RWPE1 (cell line): ENCODE measurements around the gene TP53I13.

Source experiments
- CTCF ChIA-PET: fragments of 350-600 bp; sonication (Branson Sonifier 250); formaldehyde crosslinking; extraction: SDS; loops from one replicate; lab custom pipeline; 2021; lab: Yijun Ruan, JAX
- POLR2A ChIA-PET: fragments of 400-600 bp; formaldehyde crosslinking; extraction: SDS; loops from one replicate; lab custom pipeline; 2020; ENCODE audit warnings: antibody characterized with exemption; ENCODE audit not compliant: low non-redundant PET; lab: Yijun Ruan, JAX
- DNase-seq: peaks from one replicate; pipeline ENCODE4 v3.0.0; 2012; ENCODE audit warnings: low spot score
- H3K27ac ChIP-seq: fragments of 450-650 bp; 2 replicates; pipeline ENCODE4 v1.5.1; 2017
- TF ChIP-seq, protein P1 (sequence below): fragments of 450-650 bp; conservative IDR thresholded peaks from 2 replicates; pipeline ENCODE4 v1.5.1; 2017; ENCODE audit warnings: low read depth, mild to moderate bottlenecking

The TP53I13 gene

DNA sequence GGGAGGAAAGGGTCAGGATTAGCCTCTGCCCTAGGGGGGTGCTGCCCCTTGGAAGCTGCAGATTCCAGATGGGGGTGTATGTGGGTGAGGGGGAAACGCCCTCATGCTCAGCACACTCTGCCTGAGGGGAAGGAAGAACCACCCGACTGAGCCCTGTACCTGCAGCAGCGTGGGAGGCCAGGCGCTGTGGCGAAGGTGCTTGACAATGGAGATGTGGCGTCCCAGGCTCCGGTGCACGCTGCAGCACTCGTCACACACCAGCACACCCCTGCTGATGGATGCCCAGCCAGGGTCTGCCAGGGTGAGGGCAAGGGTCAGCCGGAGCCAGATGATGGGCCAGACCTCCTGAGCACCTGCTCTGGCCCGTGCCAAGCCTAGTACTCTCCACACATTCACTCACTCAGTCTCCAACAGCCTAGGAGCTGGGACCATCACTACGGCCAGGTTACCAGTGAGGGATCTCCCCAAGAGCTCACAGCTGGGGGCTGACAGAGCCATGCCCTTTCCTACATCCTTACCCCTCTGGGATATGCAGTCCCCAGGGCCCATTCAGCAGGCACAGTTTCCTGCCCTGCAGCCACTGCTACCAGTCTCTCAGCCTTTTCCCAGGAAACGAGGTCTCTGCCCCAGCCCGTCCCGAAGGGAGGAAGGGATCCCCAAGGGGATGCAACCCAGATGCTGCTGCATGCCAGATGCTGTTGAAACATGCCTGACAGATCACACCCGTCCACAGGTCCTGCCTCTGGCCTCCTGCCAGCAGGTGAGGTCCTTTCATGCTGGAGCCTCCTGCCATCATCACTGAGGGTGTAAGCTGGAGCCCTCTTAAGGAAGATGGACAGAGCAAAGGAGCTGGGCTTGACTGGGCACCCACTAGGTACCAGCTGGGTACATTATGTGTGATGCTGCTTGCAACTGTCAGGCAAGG is 15.1 kb downstream of the TP53I13 start:
- TF ChIP-seq, protein P1, sequence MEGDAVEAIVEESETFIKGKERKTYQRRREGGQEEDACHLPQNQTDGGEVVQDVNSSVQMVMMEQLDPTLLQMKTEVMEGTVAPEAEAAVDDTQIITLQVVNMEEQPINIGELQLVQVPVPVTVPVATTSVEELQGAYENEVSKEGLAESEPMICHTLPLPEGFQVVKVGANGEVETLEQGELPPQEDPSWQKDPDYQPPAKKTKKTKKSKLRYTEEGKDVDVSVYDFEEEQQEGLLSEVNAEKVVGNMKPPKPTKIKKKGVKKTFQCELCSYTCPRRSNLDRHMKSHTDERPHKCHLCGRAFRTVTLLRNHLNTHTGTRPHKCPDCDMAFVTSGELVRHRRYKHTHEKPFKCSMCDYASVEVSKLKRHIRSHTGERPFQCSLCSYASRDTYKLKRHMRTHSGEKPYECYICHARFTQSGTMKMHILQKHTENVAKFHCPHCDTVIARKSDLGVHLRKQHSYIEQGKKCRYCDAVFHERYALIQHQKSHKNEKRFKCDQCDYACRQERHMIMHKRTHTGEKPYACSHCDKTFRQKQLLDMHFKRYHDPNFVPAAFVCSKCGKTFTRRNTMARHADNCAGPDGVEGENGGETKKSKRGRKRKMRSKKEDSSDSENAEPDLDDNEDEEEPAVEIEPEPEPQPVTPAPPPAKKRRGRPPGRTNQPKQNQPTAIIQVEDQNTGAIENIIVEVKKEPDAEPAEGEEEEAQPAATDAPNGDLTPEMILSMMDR = no peak
- ChIA-PET CTCF (interaction anchor here (0.7 to 5.2 kb wide), 3 partner anchors 8 to 186 kb away, joined by 4 to 71 read pairs (median 5); partner anchors contain the start of gene ANKRD13B), POLR2A (no interaction called here)
- peak; percentile 84 for DNase-seq
- H3K27ac ChIP-seq = peak overlapping the region; percentile 99

DNA sequence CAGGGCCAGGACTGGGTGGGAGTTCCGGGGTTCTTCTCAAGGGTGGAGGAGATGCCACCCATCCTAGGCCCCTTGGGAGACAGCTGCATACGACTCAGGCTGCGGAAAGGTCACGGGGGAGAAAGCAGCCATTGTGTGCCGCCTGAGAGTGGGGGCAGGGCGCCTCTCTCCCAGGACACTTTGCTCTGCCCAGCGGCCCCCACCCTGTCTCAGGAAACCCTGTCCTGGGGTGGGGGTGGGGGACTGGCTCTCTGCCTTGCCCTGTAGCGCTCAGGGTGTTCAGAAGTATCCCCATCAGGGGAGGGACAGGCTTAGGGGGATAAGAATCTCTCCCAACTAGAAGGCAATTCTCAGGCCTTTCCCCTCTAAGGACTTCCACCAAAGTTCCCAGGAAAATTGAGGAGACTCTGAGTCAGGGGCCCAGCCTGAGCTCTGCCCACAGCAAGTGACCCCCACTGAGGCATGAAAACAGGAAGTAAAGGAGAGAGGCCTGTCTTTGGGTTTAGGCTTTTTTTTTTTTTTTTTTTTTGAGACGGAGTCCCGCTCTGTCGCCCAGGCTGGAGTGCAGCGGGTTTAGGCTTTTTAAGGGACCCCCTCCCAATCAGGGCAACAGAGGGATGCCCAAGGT is 16.1 kb downstream of the TP53I13 start:
- POLR2A ChIA-PET = no interaction called here
- TF ChIP-seq, protein P1 = no peak
- DNase-seq = no peak
- peak overlapping the region; percentile 99 for H3K27ac ChIP-seq
- CTCF ChIA-PET = interaction anchor here (1.6 kb wide), 1 partner anchor 10 kb away, joined by 5 read pairs; no protein-coding TSS in a partner anchor

DNA sequence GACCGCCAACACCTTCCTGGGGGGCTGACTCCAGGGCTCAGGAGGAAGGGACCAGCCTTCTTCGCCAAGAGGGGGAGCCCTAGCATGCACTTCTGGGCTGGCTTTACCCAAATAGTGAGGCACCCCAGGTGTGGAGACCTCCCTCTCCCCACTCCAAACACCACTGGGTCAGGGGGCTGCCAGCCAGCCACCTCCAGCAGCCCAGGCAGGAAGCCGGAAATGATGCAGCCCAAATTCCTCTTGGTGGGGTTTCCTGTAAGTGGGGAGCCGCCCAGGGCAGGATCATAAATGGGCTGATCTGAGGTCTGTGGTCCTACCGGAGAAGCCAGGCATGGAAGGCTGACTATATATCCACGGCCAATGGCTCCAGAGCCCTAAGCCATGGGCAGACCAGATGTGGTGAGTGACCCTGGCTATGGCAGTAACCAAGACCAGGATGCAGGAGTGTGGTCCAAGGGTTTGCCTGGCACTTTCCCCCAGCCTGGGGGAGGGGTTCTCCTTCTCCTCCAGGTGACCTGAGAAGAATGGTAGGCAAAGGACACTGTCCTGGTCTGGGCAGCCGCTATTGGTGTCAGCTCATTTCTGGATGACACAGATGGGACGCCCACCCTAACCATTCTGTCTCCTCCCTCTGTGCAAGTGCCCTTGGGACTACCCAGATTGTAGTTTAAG is 16.7 kb downstream of the TP53I13 start:
- no peak for DNase-seq
- ChIA-PET POLR2A (no interaction called here), CTCF (interaction anchor here (0.6 kb wide), 1 partner anchor 19 kb away, joined by 3 read pairs; no protein-coding TSS in a partner anchor)
- peak overlapping the region; percentile 99 for H3K27ac ChIP-seq
- TF ChIP-seq, protein P1 = no peak

GRCh38 chr17:29586676-29587469 is 18.4 kb downstream of the TP53I13 start:
- TF ChIP-seq, protein P1 = no peak
- no peak for DNase-seq
- ChIA-PET POLR2A (interaction anchor here (0.7 kb wide), 1 partner anchor 198 kb away, joined by 3 read pairs; no protein-coding TSS in a partner anchor), CTCF (no interaction called here)
- peak overlapping the region; percentile 99 for H3K27ac ChIP-seq

- no peak for DNase-seq
- peak overlapping the region; percentile 99 for H3K27ac ChIP-seq
- POLR2A ChIA-PET = no interaction called here
- CTCF ChIA-PET = no interaction called here
- TF ChIP-seq, protein P1 = no peak
Measured at GRCh38 chr17:29587591-29587990, 19.1 kb downstream of the TP53I13 start.
